NCI-H187 (cell line): ENCODE results near the gene IFI16.
"Not testable (repeated sequence)": the region's sequence is repeated elsewhere in the genome, so short reads cannot be mapped to it uniquely, and the experiment has no call there.

Source experiments
- DNase-seq, 2 experiments: peaks; one replicate each; lab custom pipeline; 2025; lab: John Stamatoyannopoulos, UW

IFI16 gene

GRCh38 chr1:159008744-159009188, 941 bp upstream of the IFI16 start:
- no peak for DNase-seq

DNA sequence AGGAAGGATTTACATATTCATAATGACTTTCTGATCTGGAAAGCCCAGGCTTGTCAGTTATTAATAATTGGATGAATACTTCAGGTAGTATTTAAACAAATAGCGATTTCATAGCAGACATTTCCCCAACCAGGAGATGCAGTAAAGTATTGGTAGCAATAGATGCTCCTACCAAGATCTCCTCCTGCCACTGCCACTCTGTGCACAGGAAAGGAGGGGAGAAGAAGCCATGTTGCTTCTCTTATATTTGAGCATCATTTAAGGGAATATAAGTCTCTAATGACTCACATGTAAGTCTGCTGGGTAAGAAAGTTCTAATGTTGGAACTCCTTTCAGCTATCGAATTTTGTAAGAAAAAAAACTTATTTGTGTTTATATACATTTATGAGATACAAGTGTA, 420 bp upstream of the IFI16 start:
- no peak for DNase-seq

DNA sequence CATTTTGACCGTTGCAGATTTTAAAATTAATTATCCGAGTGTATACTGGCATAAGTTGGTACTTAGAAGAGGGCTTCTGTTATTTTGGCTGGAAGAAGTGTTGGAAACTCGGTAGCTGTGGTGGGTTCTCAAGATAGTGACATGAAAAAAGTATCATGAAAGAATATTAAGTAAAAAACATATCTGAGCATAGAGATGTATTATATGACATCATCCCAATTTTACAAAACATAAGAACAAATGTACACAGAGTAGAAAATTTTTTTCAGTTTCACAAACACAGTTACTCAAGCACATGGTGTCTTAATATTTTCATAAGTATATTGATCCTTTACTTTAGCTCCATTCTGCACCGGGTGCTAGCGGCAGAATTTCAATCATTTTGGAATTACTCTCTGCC, 684 bp downstream of the IFI16 start:
- DNase-seq, result no peak

GRCh38 chr1:159011001-159011400, 1.3 kb downstream of the IFI16 start:
- not testable (repeated sequence) for DNase-seq

DNA sequence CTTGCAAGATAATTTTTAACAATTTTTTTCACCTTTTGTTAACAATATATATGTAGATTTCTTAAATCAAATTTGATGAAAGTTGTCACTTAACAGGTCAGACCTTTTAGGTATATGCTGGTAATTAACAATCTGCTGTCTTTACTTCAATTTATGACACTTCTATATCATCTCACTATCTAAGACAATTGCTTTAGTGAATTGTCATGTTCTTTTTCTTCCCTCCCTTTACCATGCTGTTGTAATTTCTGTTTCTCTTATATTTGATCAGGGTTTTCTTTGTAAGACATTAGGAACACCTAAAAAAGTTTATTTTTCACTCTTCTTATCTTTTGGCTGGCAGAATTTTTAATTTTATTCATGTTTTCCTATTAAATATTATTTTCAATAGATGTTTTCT, 2.0 kb downstream of the IFI16 start:
- DNase-seq, result no peak

DNA sequence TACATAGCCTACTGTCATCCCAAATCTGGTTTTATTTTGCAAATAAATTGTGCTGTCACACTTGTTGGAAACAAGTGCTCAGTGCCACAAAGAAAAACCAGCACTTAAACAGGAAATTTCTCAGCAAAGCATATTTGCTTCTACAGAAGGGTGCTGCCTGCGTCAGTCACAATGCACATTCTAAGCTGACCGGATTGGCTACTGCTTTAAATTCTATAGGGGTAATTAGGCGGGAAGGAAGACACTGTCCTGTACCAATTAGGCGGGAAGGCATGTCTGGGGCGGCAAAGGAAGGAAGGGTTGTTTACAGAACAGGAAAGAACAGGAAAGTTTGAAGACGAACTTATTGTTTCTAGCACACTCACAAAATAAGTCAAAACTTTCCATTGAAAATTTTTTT, 2.8 kb downstream of the IFI16 start:
- DNase-seq, result no peak

- DNase-seq, result no peak
Observed at GRCh38 chr1:159014003-159014571, 4.4 kb downstream of the IFI16 start.

- DNase-seq, result no peak
Observed at GRCh38 chr1:159014851-159015250, 5.1 kb downstream of the IFI16 start.

GRCh38 chr1:159015440-159015909, 5.8 kb downstream of the IFI16 start:
- no peak for DNase-seq

DNA sequence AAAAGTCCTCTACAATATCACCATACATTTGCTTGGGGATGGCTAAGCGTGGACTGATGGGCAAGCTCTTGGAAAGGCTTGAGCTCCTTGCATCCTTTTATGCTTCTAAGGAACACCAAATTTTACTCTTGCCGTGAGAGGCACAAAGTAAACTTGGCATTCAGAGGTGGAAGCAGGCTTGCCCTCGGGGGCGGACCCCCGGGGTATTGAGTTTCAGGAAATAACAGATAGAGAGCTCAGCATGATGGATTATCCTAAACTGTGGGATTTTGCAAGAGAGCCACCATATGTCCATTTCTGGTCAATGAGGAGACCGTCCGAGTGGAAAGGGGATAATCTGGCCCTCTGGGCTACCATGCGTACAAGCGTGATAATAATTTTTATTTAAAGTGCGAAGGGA, 14.0 kb downstream of the IFI16 start:
- no peak for DNase-seq

- no peak for DNase-seq
Observed at GRCh38 chr1:159025043-159025442, 15.3 kb downstream of the IFI16 start.

DNA sequence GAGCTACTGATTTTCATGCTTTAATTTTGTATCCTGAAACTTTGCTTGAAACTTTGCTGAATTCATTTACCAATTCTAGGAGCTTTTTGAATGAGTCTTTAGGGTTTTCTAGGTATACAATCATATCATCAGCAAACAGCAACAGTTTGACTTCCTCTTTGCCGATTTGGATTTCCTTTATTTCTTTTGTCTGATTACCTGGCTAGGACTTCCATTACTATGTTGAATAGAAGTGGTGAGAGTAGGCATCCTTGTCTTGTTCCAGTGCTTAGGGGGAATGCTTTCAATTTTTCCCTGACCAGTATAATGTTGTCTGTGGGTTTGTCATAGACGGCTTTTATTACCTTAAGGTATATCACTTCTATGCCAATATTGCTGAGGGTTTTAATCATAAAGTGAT, 17.1 kb downstream of the IFI16 start:
- not testable (repeated sequence) for DNase-seq

DNA sequence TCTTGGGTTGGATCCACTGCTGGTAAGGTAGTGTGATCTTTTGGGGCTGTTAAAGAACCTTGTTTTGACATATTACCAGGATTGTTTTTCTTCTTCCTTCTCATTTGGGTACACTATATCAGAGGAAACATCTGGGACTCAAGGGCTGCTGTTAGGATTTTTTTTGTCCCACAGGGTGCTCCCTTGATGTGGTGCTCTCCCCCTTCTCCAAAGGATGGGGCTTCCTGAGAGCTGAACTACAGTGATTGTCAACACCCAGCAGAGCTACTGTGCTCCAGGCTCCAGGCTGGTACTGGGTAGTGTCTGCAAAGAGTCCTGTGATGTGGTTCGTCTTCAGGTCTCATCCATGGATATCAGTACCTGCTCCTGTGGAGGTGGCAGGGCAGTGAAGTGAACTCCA, 20.6 kb downstream of the IFI16 start:
- DNase-seq, result no peak

DNA sequence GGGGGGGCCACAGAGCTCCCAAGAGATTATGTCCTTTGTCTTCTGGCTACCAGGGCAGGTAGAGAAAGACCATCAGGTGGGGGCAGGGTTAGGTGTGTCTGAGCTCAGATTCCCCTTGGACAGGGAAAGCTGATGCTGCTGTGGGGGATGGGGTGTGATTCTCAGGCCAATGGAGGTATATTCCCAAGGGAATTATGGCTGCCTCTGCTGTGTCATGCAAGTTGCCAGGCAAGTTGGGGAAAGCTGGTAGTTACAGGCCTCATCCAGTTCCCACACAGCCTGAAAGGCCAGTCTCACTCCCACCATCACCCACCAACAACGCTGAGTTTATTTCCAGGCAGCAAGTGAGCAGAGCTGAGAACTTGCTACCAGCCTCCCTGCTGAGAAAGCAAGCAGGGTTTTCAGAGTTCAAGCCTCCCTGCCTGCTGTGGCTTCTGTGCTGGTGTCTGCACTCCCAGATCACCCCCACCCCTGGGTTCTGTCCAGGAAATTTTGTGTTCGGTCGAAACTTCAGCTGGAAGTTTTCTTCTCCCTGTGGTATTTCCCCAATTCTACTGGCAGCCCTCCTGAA, 21.3 kb downstream of the IFI16 start:
- DNase-seq, result no peak

GRCh38 chr1:159040206-159040605, 30.5 kb downstream of the IFI16 start:
- no peak for DNase-seq

GRCh38 chr1:159040893-159041724, 31.4 kb downstream of the IFI16 start:
- DNase-seq, result no peak

- DNase-seq, result not testable (repeated sequence)
Observed at GRCh38 chr1:159046486-159046885, 36.8 kb downstream of the IFI16 start.

DNA sequence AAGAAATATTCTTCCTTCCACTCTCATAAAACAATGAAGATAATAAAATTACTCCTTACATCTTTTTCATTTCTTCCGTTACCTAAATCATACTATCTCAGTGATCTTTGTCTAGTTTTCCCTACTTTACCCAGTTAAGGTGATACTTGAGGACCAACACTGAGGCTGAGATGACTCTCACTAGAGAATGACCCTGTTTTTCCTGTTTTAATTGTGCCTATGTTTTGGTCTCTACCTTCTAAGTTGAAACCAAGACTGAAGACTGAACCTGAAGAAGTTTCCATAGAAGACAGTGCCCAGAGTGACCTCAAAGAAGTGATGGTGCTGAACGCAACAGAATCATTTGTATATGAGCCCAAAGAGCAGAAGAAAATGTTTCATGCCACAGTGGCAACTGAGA, 41.7 kb downstream of the IFI16 start:
- DNase-seq, result no peak

GRCh38 chr1:159054427-159054826, 44.7 kb downstream of the IFI16 start:
- no peak for DNase-seq

DNA sequence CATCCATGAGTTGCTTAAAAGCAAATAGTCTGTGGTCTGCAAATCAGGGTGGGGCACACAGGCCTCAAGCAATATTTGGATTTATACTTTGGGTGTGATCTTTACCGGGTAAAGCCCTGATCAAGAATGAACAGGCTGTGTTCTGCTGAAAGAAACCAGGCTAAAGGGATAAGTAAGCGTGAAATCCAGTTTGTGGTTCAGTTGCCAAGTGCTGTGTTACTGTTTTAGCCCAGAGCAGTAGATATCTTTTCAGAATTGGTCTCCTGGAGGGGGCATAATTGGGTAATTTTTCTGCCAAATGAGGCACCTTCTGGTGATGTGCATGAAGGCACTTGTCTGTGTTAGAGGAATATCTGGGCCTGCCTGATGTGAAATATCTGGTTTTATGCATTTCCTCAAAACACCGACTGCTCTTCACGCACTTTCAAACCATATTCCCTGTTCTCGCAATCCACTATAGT, 45.5 kb downstream of the IFI16 start:
- DNase-seq, result no peak

DNA sequence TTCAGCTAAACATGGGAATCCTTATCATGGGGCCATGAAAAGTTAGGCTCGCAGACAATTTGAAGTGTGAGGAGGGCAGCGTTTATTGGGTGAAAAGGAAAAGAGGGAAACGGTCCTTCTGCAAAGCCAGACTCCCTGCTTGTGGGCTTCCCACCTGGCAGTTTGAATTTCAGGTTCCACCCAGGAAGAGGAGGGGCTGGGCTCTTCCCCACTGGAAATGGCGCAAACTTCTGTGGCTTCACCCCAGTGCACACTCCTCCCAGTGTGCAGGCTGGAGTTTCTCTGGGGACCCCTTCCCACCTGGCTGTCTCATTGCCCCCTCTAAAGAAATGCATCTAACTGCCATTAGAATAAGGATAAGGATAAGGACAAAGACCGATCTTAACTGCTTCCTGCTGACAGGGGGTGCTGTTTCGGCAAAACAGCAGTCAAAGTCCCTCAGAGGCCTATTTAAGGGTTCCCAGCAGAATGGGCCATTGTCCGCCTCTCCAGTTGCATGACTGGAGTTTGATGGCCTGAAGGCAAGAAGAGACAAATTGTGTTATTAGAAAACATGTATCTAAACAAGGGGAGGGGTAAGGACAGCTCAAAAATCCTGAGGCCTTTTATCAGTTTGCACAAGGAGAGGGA, 46.5 kb downstream of the IFI16 start:
- DNase-seq, result no peak

GRCh38 chr1:159058751-159059150, 49.0 kb downstream of the IFI16 start:
- no peak for DNase-seq

DNA sequence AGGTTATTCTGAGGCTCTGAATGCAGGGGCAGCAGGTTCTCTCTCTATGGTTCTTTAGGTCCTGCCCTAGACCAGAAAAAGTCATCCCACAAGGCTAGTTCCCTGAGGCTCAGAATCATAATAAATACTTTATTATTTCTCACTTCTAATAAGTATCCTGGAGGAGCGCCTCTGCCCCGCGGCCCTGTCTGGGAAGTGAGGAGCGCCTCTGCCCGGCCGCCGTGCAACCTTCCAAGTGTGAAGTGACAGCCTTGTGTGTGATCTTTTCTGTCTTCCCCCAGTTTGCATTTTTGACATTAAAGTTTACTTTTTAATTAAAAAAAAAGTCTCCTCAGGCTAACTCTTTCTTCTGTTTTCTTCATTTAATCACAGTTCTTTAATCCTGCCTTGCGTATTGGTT, 55.4 kb downstream of the IFI16 start:
- DNase-seq, result no peak
